Kidney (tissue), 14 donors: Measurements from ENCODE around the gene UNC13D. TPM values are rescaled to one million over a fixed set of nuclear protein-coding genes. Genes with fewer than 3 reads are reported as not detected.

ENCODE experiments used
- DNase-seq, 5 donors: peaks; one replicate each; pipeline ENCODE4 v3.0.0-alpha.2; 2013 to 2020
- FAIRE-seq: peaks from 2 replicates; lab custom pipeline; 2012; peaks lifted over from hg19 to GRCh38; lab: Jason Lieb, UNC
- H3K27ac ChIP-seq, 2 donors: one replicate each; pipeline ENCODE4 v1.7.0; 2013; ENCODE audit warnings: low read depth in 2 of 2, low read length in 2 of 2, inconsistent platforms in 1 of 2
- H3K27me3 ChIP-seq: one replicate; pipeline ENCODE4 v1.7.1; 2013; ENCODE audit warnings: low read length, inconsistent platforms; ENCODE audit not compliant: control insufficient read depth, insufficient read depth
- H3K36me3 ChIP-seq, 3 donors: one replicate each; pipeline versions ENCODE4 v1.7.0 to v1.7.1; 2013; ENCODE audit warnings: low read length in 3 of 3, control low read depth in 1 of 3, inconsistent platforms in 1 of 3; ENCODE audit not compliant: insufficient read depth in 3 of 3, control insufficient read depth in 2 of 3
- H3K4me1 ChIP-seq, 3 donors: one replicate each; pipeline versions ENCODE4 v1.7.0 to v1.7.1; 2013; ENCODE audit warnings: low read length in 3 of 3, inconsistent platforms in 1 of 3, low read depth in 1 of 3; ENCODE audit not compliant: control insufficient read depth in 2 of 3, insufficient read depth in 2 of 3
- H3K4me3 ChIP-seq, 3 donors: one replicate each; pipeline versions ENCODE4 v1.7.0 to v1.8.1; 2013; ENCODE audit warnings: low read length in 3 of 3, control low read depth in 1 of 3, inconsistent platforms in 1 of 3
- H3K9ac ChIP-seq, 3 donors: one replicate each; pipeline versions ENCODE4 v1.7.0 to v1.7.1; 2013; ENCODE audit warnings: low read length in 3 of 3, control low read depth in 1 of 3, inconsistent platforms in 1 of 3
- H3K9me3 ChIP-seq, 3 donors: one replicate each; pipeline versions ENCODE4 v1.7.0 to v1.7.1; 2013; ENCODE audit warnings: low read length in 3 of 3, control low read depth in 1 of 3, inconsistent platforms in 1 of 3; ENCODE audit not compliant: control insufficient read depth in 2 of 3, insufficient read depth in 1 of 3
- intact Hi-C: fragments of 100-400 bp; cut with DNase I; formaldehyde crosslinking; loops from one replicate; pipeline ENCODE4 v1.11.1; 2022
- polyA plus RNA-seq: library from polyadenylated mRNA; stranded (reverse); fragments of 350-450 nt; fragmentation: Illumina TruSeq; extraction: RNeasy Lipid Tissue Mini Kit (QIAGEN cat#74804); gene quantifications from one replicate; pipeline ENCODE4 v1.2.3, GENCODE V29; 2014; ENCODE audit warnings: low read depth, low replicate concordance; ENCODE audit not compliant: insufficient read depth
- total RNA-seq: library from RNA; stranded (reverse); fragmentation: NEBNext Ultra II Directional; extraction: Animal tissue kit (Norgen Biotek cat#: 25700); gene quantifications from one replicate; pipeline ENCODE4 v1.2.1, GENCODE V29; 2021
- TF ChIP-seq, protein P1 (sequence below): IDR thresholded peaks from 3 replicates; pipeline ENCODE4 v1.5.1; 2012; ENCODE audit warnings: mild to moderate bottlenecking, moderate library complexity, borderline replicate concordance; ENCODE audit not compliant: insufficient read depth; ENCODE audit errors: extremely low read depth
- donor health status: control.
- donor health status: control.
- donor health status: control.
- donor health status: control.
- donor health status: control.
- donor health status: DM: yes; HTN: yes; CAD: no.
- donor health status: Normal renal cell carcinoma (clear cell type).

UNC13D gene
- total and polyA plus RNA-seq, 2 donors from 2014 or later, result 3.8 to 26.1 TPM

- H3K4me1 ChIP-seq, result peaks cover 0 to 7% (median 6%) of the 10 kb centered on the region in 3 donors
- DNase-seq (no peak), FAIRE-seq (no peak)
- no peak overlapping the region for H3K4me3 ChIP-seq
- no peaks in the 10 kb centered on the region for H3K27me3 ChIP-seq
- no peak overlapping the region for H3K27ac ChIP-seq
- peaks cover 2 to 43% (median 30%) of the 10 kb centered on the region in 3 donors for H3K36me3 ChIP-seq
- intact Hi-C loops, result no loop called here
- TF ChIP-seq, protein P1, sequence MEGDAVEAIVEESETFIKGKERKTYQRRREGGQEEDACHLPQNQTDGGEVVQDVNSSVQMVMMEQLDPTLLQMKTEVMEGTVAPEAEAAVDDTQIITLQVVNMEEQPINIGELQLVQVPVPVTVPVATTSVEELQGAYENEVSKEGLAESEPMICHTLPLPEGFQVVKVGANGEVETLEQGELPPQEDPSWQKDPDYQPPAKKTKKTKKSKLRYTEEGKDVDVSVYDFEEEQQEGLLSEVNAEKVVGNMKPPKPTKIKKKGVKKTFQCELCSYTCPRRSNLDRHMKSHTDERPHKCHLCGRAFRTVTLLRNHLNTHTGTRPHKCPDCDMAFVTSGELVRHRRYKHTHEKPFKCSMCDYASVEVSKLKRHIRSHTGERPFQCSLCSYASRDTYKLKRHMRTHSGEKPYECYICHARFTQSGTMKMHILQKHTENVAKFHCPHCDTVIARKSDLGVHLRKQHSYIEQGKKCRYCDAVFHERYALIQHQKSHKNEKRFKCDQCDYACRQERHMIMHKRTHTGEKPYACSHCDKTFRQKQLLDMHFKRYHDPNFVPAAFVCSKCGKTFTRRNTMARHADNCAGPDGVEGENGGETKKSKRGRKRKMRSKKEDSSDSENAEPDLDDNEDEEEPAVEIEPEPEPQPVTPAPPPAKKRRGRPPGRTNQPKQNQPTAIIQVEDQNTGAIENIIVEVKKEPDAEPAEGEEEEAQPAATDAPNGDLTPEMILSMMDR, result no peak
- no peaks in the 10 kb centered on the region for H3K9me3 ChIP-seq
- no peak overlapping the region for H3K9ac ChIP-seq
These were observed 23.8 kb downstream of the UNC13D start for GRCh38 chr17:75820094-75821080.

- H3K27me3 ChIP-seq, result no peaks in the 10 kb centered on the region
- no peak overlapping the region for H3K27ac ChIP-seq
- H3K36me3 ChIP-seq, result peaks cover 2 to 48% (median 32%) of the 10 kb centered on the region in 3 donors
- no peak overlapping the region for H3K9ac ChIP-seq
- DNase-seq (peak in 1 of 5 donors; percentile 72), FAIRE-seq (no peak)
- TF ChIP-seq, protein P1, result no peak
- H3K9me3 ChIP-seq, result no peaks in the 10 kb centered on the region
- intact Hi-C loops, result no loop called here
- H3K4me3 ChIP-seq, result no peak overlapping the region
- H3K4me1 ChIP-seq, result peaks cover 0 to 7% (median 6%) of the 10 kb centered on the region in 3 donors
These were observed 24.5 kb downstream of the UNC13D start for GRCh38 chr17:75819678-75820077.

DNA sequence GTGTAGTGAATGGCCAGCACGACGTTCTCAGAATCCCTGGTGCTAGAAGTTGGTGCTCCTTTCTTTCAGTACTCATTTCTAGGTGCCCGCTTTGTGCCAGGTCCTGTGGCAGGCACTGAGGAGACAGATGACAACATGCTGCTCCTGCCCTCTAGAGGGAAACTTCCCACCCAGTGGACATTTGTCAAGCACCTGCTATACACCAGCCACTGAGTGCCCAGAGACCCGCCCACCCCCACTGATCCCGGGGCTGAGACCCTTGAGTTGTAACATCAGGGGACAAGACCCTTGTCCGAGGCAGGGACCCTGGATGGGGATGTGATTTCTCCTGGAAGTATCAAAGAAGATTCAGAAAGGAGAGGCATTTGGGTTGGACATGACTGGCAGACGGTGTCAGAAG, 25.1 kb downstream of the UNC13D start:
- no peaks in the 10 kb centered on the region for H3K9me3 ChIP-seq
- no peaks in the 10 kb centered on the region for H3K27me3 ChIP-seq
- no peak overlapping the region for H3K9ac ChIP-seq
- TF ChIP-seq, protein P1, result no peak
- H3K27ac ChIP-seq, result no peak overlapping the region
- DNase-seq (no peak), FAIRE-seq (no peak)
- intact Hi-C loops, result no loop called here
- peaks cover 0 to 7% (median 6%) of the 10 kb centered on the region in 3 donors for H3K4me1 ChIP-seq
- no peak overlapping the region for H3K4me3 ChIP-seq
- H3K36me3 ChIP-seq, result peaks cover 2 to 48% (median 35%) of the 10 kb centered on the region in 3 donors
